GM12878 (cell line): ENCODE data around the gene ADAMTS3. TPM values are rescaled to one million over a fixed set of nuclear protein-coding genes. Genes with fewer than 3 reads are reported as not detected.

ENCODE experiments used
- ATAC-seq: fragments of 200-7000 bp; cut with Tn5 transposase; 3 replicates; pipeline ENCODE4 v1.9.1; 2020; ENCODE audit warnings: mild to moderate bottlenecking, moderate library complexity
- BruUV-seq: library from RNA; stranded (reverse); fragments of 400-500 nt; replicated peaks from 2 replicates; lab custom pipeline; 2021; lab: Mats Ljungman, UMichigan
- CTCF ChIA-PET: fragments of 300-600 bp; sonication (Branson Sonifier 250); formaldehyde crosslinking; extraction: SDS; loops from one replicate; lab custom pipeline; 2021; ENCODE audit warnings: inconsistent platforms; lab: Yijun Ruan, JAX
- POLR2A ChIA-PET: fragments of 350-600 bp; formaldehyde crosslinking; extraction: SDS; loops from one replicate; lab custom pipeline; 2021; ENCODE audit warnings: inconsistent platforms; lab: Charles Lee
- RAD21 ChIA-PET: fragments of 300-600 bp; sonication (Branson Sonifier 250); formaldehyde crosslinking; loops from one replicate; lab custom pipeline; 2023; ENCODE audit warnings: antibody characterized with exemption; ENCODE audit not compliant: unreplicated experiment; lab: Charles Lee
- SMC1A ChIA-PET: fragments of 300-600 bp; sonication (Branson Sonifier 250); formaldehyde crosslinking; loops from one replicate; lab custom pipeline; 2023; ENCODE audit not compliant: unreplicated experiment, uncharacterized antibody; lab: Charles Lee
- DNase-seq: peaks from one replicate; pipeline ENCODE4 v3.0.0-alpha.2; 2011; ENCODE audit warnings: low read depth, low spot score
- FAIRE-seq: peaks from 3 replicates; lab custom pipeline; 2011; peaks lifted over from hg19 to GRCh38; lab: Jason Lieb, UNC
- H2AFZ ChIP-seq: 2 replicates; pipeline ENCODE4 v1.6.0; 2011; ENCODE audit warnings: low read depth, low read length, control low read depth; ENCODE audit not compliant: control insufficient read depth
- H3K27ac ChIP-seq: 2 replicates; pipeline ENCODE4 v1.5.1; 2011; ENCODE audit warnings: control low read depth; ENCODE audit not compliant: control insufficient read depth, insufficient read depth
- H3K27me3 ChIP-seq, 2 experiments: replicated peaks in 1 of 2; 2 replicates each; pipeline versions ENCODE4 v1.6.0 to v1.6.1; 2011; ENCODE audit warnings: low read length in 1 of 2; ENCODE audit not compliant: control insufficient read depth in 2 of 2, insufficient read depth in 2 of 2
- H3K36me3 ChIP-seq, 2 experiments: 2 replicates each; pipeline ENCODE4 v1.5.1; 2011; ENCODE audit warnings: low read length in 1 of 2; ENCODE audit not compliant: control insufficient read depth in 2 of 2, insufficient read depth in 2 of 2
- H3K4me1 ChIP-seq: 2 replicates; pipeline ENCODE4 v1.6.1; 2011; ENCODE audit warnings: mild to moderate bottlenecking, low read length, moderate library complexity, mixed read lengths; ENCODE audit not compliant: control insufficient read depth, insufficient read depth
- H3K4me2 ChIP-seq: 2 replicates; pipeline ENCODE4 v1.6.0; 2011; ENCODE audit warnings: control low read depth; ENCODE audit not compliant: control insufficient read depth, insufficient read depth
- H3K4me3 ChIP-seq: fragments of 200-600 bp; sonication (generic); 2 replicates; pipeline ENCODE4 v1.5.1; 2016
- H3K79me2 ChIP-seq: 2 replicates; pipeline ENCODE4 v1.6.0; 2011; ENCODE audit warnings: low read length; ENCODE audit not compliant: control insufficient read depth, insufficient read depth
- H3K9ac ChIP-seq: 2 replicates; pipeline ENCODE4 v1.8.0; 2011; ENCODE audit warnings: low read length, control low read depth, mixed read lengths; ENCODE audit not compliant: control insufficient read depth, insufficient read depth
- H3K9me3 ChIP-seq: replicated peaks from 3 replicates; pipeline ENCODE4 v1.5.1; 2011; ENCODE audit warnings: mild to moderate bottlenecking, low read length; ENCODE audit not compliant: control insufficient read depth, insufficient read depth
- H4K20me1 ChIP-seq: 2 replicates; pipeline ENCODE4 v1.6.0; 2011; ENCODE audit not compliant: control insufficient read depth, insufficient read depth
- BACH1 ChIP-seq: fragments of 450-650 bp; IDR thresholded peaks from 2 replicates; pipeline ENCODE4 v1.6.1; 2017; ENCODE audit warnings: mild to moderate bottlenecking, borderline replicate concordance
- BMI1 ChIP-seq: fragments of 450-650 bp; IDR thresholded peaks from 2 replicates; pipeline ENCODE4 v1.6.1; 2016; ENCODE audit warnings: mild to moderate bottlenecking, moderate library complexity, borderline replicate concordance
- PKNOX1 ChIP-seq: fragments of 450-650 bp; IDR thresholded peaks from 2 replicates; pipeline ENCODE4 v1.6.1; 2016; ENCODE audit warnings: mild to moderate bottlenecking
- PRDM15 ChIP-seq: fragments of 450-650 bp; formaldehyde crosslinking; IDR thresholded peaks from 2 replicates; pipeline ENCODE4 v1.4.0; 2020; ENCODE audit warnings: mild to moderate bottlenecking, moderate library complexity
- WGBS: methylation state at CpG from one replicate; pipeline ENCODE4 v1.1.6; 2016; ENCODE audit warnings: low lambda C conversion rate; ENCODE audit not compliant: insufficient replicate concordance, insufficient coverage; ENCODE audit errors: missing lambda C conversion rate; 5-methylcytosine and 5-hydroxymethylcytosine counted together
- in situ Hi-C: fragments of 300-500 bp; cut with MboI; formaldehyde crosslinking; loops from 9 replicates; pipeline ENCODE4 v1.14.3; 2018; ENCODE audit warnings: mixed read lengths
- intact Hi-C: fragments of 100-400 bp; cut with micrococcal nuclease; formaldehyde crosslinking; loops from one replicate; pipeline ENCODE4 v1.14.2; 2022; ENCODE audit not compliant: unreplicated experiment
- polyA plus RNA-seq, 11 experiments: library from polyadenylated mRNA; depleted of rRNA in 4 of 11; unstranded in 6 of 11; stranded (reverse) in 5 of 11; fragments of >200 nt; fragmentation: Nextera tagmentation in 4 of 11; fragmentation: Illumina TruSeq in 1 of 11; extraction: Ambion mirVana in 4 of 11; extraction: Trizol in 1 of 11; gene quantifications; 1 replicate in 1 of 11; 2 replicates in 10 of 11; pipeline versions ENCODE4 v1.2.1 to v1.2.3, GENCODE V29; 2011 to 2016; ENCODE audit warnings: inconsistent platforms in 2 of 11, missing spikeins in 2 of 11, low read depth in 1 of 11
- total RNA-seq, 4 experiments: library from RNA; depleted of rRNA in 3 of 4; stranded (reverse); fragments of >200 nt in 3 of 4; fragmentation: Illumina TruSeq in 1 of 4; extraction: Trizol in 1 of 4; gene quantifications; 2 replicates each; pipeline versions ENCODE4 v1.2.1 to v1.2.3, GENCODE V29; 2013 to 2021

Gene ADAMTS3
- total and polyA plus RNA-seq, 10 of the 15 experiments (the other 5 are each of a cell fraction or from before 2014, with no cell fraction given) = under 0.01 to 0.07 (median 0.02) TPM; not detected in 6

- Histone ChIP-seq H3K9ac (no peak overlapping the region), H3K27ac (no peak overlapping the region), H3K27me3 (no peaks in the 10 kb centered on the region), H2AFZ (no peak overlapping the region), H4K20me1 (no peaks in the 10 kb centered on the region), H3K9me3 (no peaks in the 10 kb centered on the region), H3K4me3 (no peak overlapping the region), H3K4me1 (no peaks in the 10 kb centered on the region), H3K4me2 (no peak overlapping the region), H3K36me3 (no peaks in the 10 kb centered on the region), H3K79me2 (no peaks in the 10 kb centered on the region)
- FAIRE-seq (no peak), DNase-seq (no peak), ATAC-seq (no peak)
- SMC1A ChIA-PET = no interaction called here
- intact Hi-C loops (no loop called here), in situ Hi-C loops (no loop called here)
- RAD21 ChIA-PET = no interaction called here
- TF ChIP-seq BMI1 = no peak
- no peak for TF ChIP-seq BACH1
- no peak for TF ChIP-seq PKNOX1
- no peak for TF ChIP-seq PRDM15 (CRISPR knock-in tag)
- POLR2A ChIA-PET = no interaction called here
- no TSS peak for BruUV-seq
- WGBS = 0% methylated on average over 2 of the region's 2 CpGs
- CTCF ChIA-PET = no interaction called here
Measured at GRCh38 chr4:72442147-72442546, 126.9 kb downstream of the ADAMTS3 start.
